Measurements from ENCODE around the gene SUPT6H.

- no peak for TF ChIP-seq CTCF (IDR thresholded peaks at IDR 0.05)
- peak; percentile 60; the same call in 1 of the 2 replicates for TF ChIP-seq TEAD4 (IDR thresholded peaks at IDR 0.05; ENCODE audit: borderline replicate concordance, insufficient read depth)
- TF ChIP-seq USF1 (IDR thresholded peaks at IDR 0.05; ENCODE audit: borderline replicate concordance, low read depth) = no peak
- TF ChIP-seq EZH2phosphoT487 (IDR thresholded peaks at IDR 0.05; ENCODE audit: borderline replicate concordance, low read depth) = no peak
- TF ChIP-seq SMC3 (IDR thresholded peaks at IDR 0.05; ENCODE audit: low read depth, low read length) = no peak
Measured at GRCh38 chr17:28744104-28744971, 82.3 kb downstream of the SUPT6H start.
